Vagina (tissue), 2 donors: ENCODE results near the gene ASB4.
"Not testable (repeated sequence)": the region's sequence is repeated elsewhere in the genome, so short reads cannot be mapped to it uniquely, and the experiment has no call there.

ENCODE experiments used
- POLR2A ChIP-seq, 2 donors: fragments of 450-650 bp; IDR thresholded peaks; one replicate each; pipeline ENCODE4 v1.6.1; 2017; ENCODE audit warnings: antibody characterized with exemption in 2 of 2, mild to moderate bottlenecking in 2 of 2, moderate library complexity in 2 of 2
- POLR2AphosphoS5 ChIP-seq, 2 donors: sonication (generic); formaldehyde crosslinking; IDR thresholded peaks; one replicate each; pipeline ENCODE4 v1.9.0; 2017; ENCODE audit warnings: antibody characterized with exemption in 2 of 2, mild to moderate bottlenecking in 2 of 2, low read depth in 1 of 2; ENCODE audit not compliant: insufficient read depth in 1 of 2
- TF ChIP-seq, protein P1 (sequence below), 3 experiments: fragments of 450-650 bp in 2 of 3; fragments of 200-600 bp in 1 of 3; sonication (generic) in 1 of 3; IDR thresholded peaks; one replicate each; pipeline ENCODE4 v1.5.1; 2017 to 2019; ENCODE audit warnings: antibody characterized with exemption in 3 of 3, mild to moderate bottlenecking in 2 of 3, moderate library complexity in 2 of 3

GRCh38 chr7:95504132-95504588 is 18.4 kb downstream of the ASB4 start:
- TF ChIP-seq, protein P1, sequence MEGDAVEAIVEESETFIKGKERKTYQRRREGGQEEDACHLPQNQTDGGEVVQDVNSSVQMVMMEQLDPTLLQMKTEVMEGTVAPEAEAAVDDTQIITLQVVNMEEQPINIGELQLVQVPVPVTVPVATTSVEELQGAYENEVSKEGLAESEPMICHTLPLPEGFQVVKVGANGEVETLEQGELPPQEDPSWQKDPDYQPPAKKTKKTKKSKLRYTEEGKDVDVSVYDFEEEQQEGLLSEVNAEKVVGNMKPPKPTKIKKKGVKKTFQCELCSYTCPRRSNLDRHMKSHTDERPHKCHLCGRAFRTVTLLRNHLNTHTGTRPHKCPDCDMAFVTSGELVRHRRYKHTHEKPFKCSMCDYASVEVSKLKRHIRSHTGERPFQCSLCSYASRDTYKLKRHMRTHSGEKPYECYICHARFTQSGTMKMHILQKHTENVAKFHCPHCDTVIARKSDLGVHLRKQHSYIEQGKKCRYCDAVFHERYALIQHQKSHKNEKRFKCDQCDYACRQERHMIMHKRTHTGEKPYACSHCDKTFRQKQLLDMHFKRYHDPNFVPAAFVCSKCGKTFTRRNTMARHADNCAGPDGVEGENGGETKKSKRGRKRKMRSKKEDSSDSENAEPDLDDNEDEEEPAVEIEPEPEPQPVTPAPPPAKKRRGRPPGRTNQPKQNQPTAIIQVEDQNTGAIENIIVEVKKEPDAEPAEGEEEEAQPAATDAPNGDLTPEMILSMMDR (IDR thresholded peaks at IDR 0.05) = not testable (repeated sequence)
- TF ChIP-seq POLR2A (IDR thresholded peaks at IDR 0.05); POLR2AphosphoS5 (IDR thresholded peaks at IDR 0.05; ENCODE audit: insufficient read depth in 1 of 2, low read depth in 1 of 2): not testable (repeated sequence)
